Smooth muscle cell (in vitro differentiated cells): ENCODE measurements around the gene PA2G4. TPM values are rescaled to one million over a fixed set of nuclear protein-coding genes. Genes with fewer than 3 reads are reported as not detected.

ENCODE experiments used
- DNase-seq: peaks from one replicate; lab custom pipeline; 2025; ENCODE audit not compliant: unreplicated experiment; lab: John Stamatoyannopoulos, UW
- H2AFZ ChIP-seq: fragments of 200-600 bp; sonication (generic); 2 replicates; pipeline ENCODE4 v1.6.0; 2016; ENCODE audit warnings: antibody characterized with exemption, low read depth, mild to moderate bottlenecking
- H3F3A ChIP-seq: fragments of 200-600 bp; sonication (generic); 2 replicates; pipeline ENCODE4 v1.6.0; 2017; ENCODE audit warnings: antibody characterized with exemption, low read depth
- H3K27ac ChIP-seq: fragments of 200-600 bp; sonication (generic); 2 replicates; pipeline ENCODE4 v1.5.1; 2016; ENCODE audit warnings: low read depth, mild to moderate bottlenecking
- H3K27me3 ChIP-seq: fragments of 200-600 bp; sonication (generic); 2 replicates; pipeline ENCODE4 v1.6.1; 2016; ENCODE audit warnings: low read depth, mild to moderate bottlenecking
- H3K36me3 ChIP-seq: fragments of 200-600 bp; sonication (generic); 2 replicates; pipeline ENCODE4 v1.5.1; 2016; ENCODE audit warnings: low read depth
- H3K4me1 ChIP-seq: fragments of 200-600 bp; sonication (generic); 2 replicates; pipeline ENCODE4 v1.5.1; 2016; ENCODE audit warnings: low read depth
- H3K4me2 ChIP-seq: fragments of 200-600 bp; sonication (generic); 2 replicates; pipeline ENCODE4 v1.6.0; 2016; ENCODE audit warnings: mild to moderate bottlenecking
- H3K4me3 ChIP-seq: fragments of 200-600 bp; sonication (generic); 2 replicates; pipeline ENCODE4 v1.5.1; 2016; ENCODE audit warnings: mild to moderate bottlenecking
- H3K79me2 ChIP-seq: fragments of 200-600 bp; sonication (generic); 2 replicates; pipeline ENCODE4 v1.6.0; 2016; ENCODE audit warnings: low read depth, mild to moderate bottlenecking
- H3K9ac ChIP-seq: fragments of 200-600 bp; sonication (generic); 2 replicates; pipeline ENCODE4 v1.6.0; 2016; ENCODE audit warnings: low read depth
- H3K9me3 ChIP-seq: fragments of 200-600 bp; sonication (generic); replicated peaks from 2 replicates; pipeline ENCODE4 v1.5.1; 2016; ENCODE audit warnings: low read depth
- H4K20me1 ChIP-seq: fragments of 200-600 bp; sonication (generic); 2 replicates; pipeline ENCODE4 v1.6.0; 2016; ENCODE audit warnings: low read depth
- CTCF ChIP-seq: fragments of 200-600 bp; sonication (generic); IDR thresholded peaks from 2 replicates; pipeline ENCODE4 v1.5.1; 2017; ENCODE audit warnings: borderline replicate concordance, mild to moderate bottlenecking, antibody characterized with exemption; ENCODE audit not compliant: insufficient read depth, poor library complexity, severe bottlenecking
- WGBS: methylation state at CpG from one replicate; pipeline ENCODE4 v1.1.7; 2016; ENCODE audit warnings: low lambda C conversion rate; 5-methylcytosine and 5-hydroxymethylcytosine counted together
- polyA plus RNA-seq: library from polyadenylated mRNA; unstranded; fragments of >200 nt; fragmentation: Nextera tagmentation; extraction: Ambion mirVana; gene quantifications from 2 replicates; pipeline ENCODE4 v1.2.1, GENCODE V29; 2016
- total RNA-seq: library from RNA; depleted of rRNA; stranded (reverse); fragments of >200 nt; gene quantifications from 2 replicates; pipeline ENCODE4 v1.2.3, GENCODE V29; 2014

PA2G4 gene
- total and polyA plus RNA-seq, 2 experiments from 2014 or later, result 99.8 to 118 TPM

- Histone ChIP-seq H3K79me2 (no peaks in the 10 kb centered on the region), H3K9ac (no peak overlapping the region), H3F3A (no peaks in the 10 kb centered on the region), H3K36me3 (no peaks in the 10 kb centered on the region), H2AFZ (no peak overlapping the region), H3K4me3 (no peak overlapping the region), H3K4me1 (no peaks in the 10 kb centered on the region), H3K27me3 (peaks cover 5% of the 10 kb centered on the region), H4K20me1 (no peaks in the 10 kb centered on the region), H3K4me2 (no peak overlapping the region), H3K27ac (no peak overlapping the region), H3K9me3 (no peaks in the 10 kb centered on the region)
- DNase-seq, result no peak
- no peak for TF ChIP-seq CTCF
- 95% methylated on average over 6 of the region's 6 CpGs for WGBS
These were observed 6.6 kb upstream of the PA2G4 start for GRCh38 chr12:56097738-56098137.

GRCh38 chr12:56098592-56098991, 5.8 kb upstream of the PA2G4 start:
- no peak overlapping the region for H3K27ac ChIP-seq
- peaks cover 5% of the 10 kb centered on the region for H3K4me1 ChIP-seq
- no peak overlapping the region for H3K4me3 ChIP-seq
- no peaks in the 10 kb centered on the region for H3K79me2 ChIP-seq
- no peaks in the 10 kb centered on the region for H3K9me3 ChIP-seq
- DNase-seq, result no peak
- no peak overlapping the region for H3K9ac ChIP-seq
- H4K20me1 ChIP-seq, result no peaks in the 10 kb centered on the region
- no peaks in the 10 kb centered on the region for H3F3A ChIP-seq
- peaks cover 5% of the 10 kb centered on the region for H3K27me3 ChIP-seq
- no peaks in the 10 kb centered on the region for H3K36me3 ChIP-seq
- no peak for TF ChIP-seq CTCF
- no peak overlapping the region for H3K4me2 ChIP-seq
- H2AFZ ChIP-seq, result no peak overlapping the region
- WGBS, result 92% methylated on average over 3 of the region's 3 CpGs

DNA sequence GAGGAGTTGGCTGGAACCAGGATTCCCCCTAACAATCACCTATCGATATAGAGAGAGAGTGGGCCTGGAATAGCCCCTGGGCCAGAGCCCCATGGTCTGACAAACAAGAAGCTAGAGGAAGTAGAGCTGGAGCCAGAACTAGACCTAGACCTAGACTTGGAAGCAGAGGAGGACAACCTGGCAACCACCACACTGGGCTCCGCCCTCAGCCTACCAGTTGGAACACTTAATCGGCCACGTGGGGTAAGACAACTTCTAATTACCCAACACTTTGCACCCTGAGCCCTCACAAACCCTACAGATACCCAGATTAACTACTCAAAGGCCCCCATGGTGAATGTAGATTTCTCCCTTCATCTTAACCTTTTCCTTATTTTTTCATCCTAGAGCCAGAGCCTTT, 4.6 kb upstream of the PA2G4 start:
- peaks cover 5% of the 10 kb centered on the region for H3K27me3 ChIP-seq
- H3K4me2 ChIP-seq, result no peak overlapping the region
- H3F3A ChIP-seq, result no peaks in the 10 kb centered on the region
- H4K20me1 ChIP-seq, result no peaks in the 10 kb centered on the region
- no peaks in the 10 kb centered on the region for H3K9me3 ChIP-seq
- peaks cover 7% of the 10 kb centered on the region for H3K4me1 ChIP-seq
- no peaks in the 10 kb centered on the region for H3K36me3 ChIP-seq
- DNase-seq, result no peak
- WGBS, result 89% methylated on average over 4 of the region's 4 CpGs
- no peak overlapping the region for H3K9ac ChIP-seq
- H2AFZ ChIP-seq, result no peak overlapping the region
- TF ChIP-seq CTCF, result no peak
- no peak overlapping the region for H3K27ac ChIP-seq
- H3K4me3 ChIP-seq, result no peak overlapping the region
- H3K79me2 ChIP-seq, result peaks cover 3% of the 10 kb centered on the region

- H3K9me3 ChIP-seq, result no peaks in the 10 kb centered on the region
- H3K36me3 ChIP-seq, result no peaks in the 10 kb centered on the region
- H3K9ac ChIP-seq, result no peak overlapping the region
- no peak overlapping the region for H3K4me3 ChIP-seq
- WGBS, result 98% methylated on average over 14 of the region's 14 CpGs
- H3K4me2 ChIP-seq, result no peak overlapping the region
- H2AFZ ChIP-seq, result no peak overlapping the region
- peaks cover 16% of the 10 kb centered on the region for H3K79me2 ChIP-seq
- no peak overlapping the region for H3K27ac ChIP-seq
- H3F3A ChIP-seq, result no peaks in the 10 kb centered on the region
- H4K20me1 ChIP-seq, result peaks cover 9% of the 10 kb centered on the region
- no peak for TF ChIP-seq CTCF
- no peak for DNase-seq
- peaks cover 17% of the 10 kb centered on the region for H3K4me1 ChIP-seq
- H3K27me3 ChIP-seq, result peaks cover 5% of the 10 kb centered on the region
These were observed 3.3 kb upstream of the PA2G4 start for GRCh38 chr12:56101045-56101444.
